Epithelial cell of esophagus (primary cell): ENCODE data around the gene NKX2-8.
"Not testable (repeated sequence)": the region's sequence is repeated elsewhere in the genome, so short reads cannot be mapped to it uniquely, and the experiment has no call there.

Experiments used
- DNase-seq: peaks from one replicate; pipeline ENCODE4 v3.0.0; 2010; ENCODE audit warnings: low read depth
- H3K4me3 ChIP-seq: 2 replicates; pipeline ENCODE4 v1.5.1; 2011; ENCODE audit warnings: mild to moderate bottlenecking, low read length, control low read depth
- CTCF ChIP-seq: IDR thresholded peaks from 2 replicates; pipeline ENCODE4 v1.5.1; 2011; ENCODE audit warnings: low read depth, mild to moderate bottlenecking, low read length, control low read depth, inconsistent platforms; ENCODE audit not compliant: insufficient read depth; ENCODE audit errors: missing control alignments

Gene NKX2-8

GRCh38 chr14:36553656-36554260 is 28.7 kb downstream of the NKX2-8 start:
- DNase-seq, result peak; percentile 60
- H3K4me3 ChIP-seq, result no peak overlapping the region
- TF ChIP-seq CTCF, result peak; percentile 82

GRCh38 chr14:36550899-36551298 is 31.5 kb downstream of the NKX2-8 start:
- no peak for DNase-seq
- no peak for TF ChIP-seq CTCF
- H3K4me3 ChIP-seq, result no peak overlapping the region

GRCh38 chr14:36544280-36544679 is 38.1 kb downstream of the NKX2-8 start:
- not testable (repeated sequence) for DNase-seq, H3K4me3 ChIP-seq

GRCh38 chr14:36538051-36538450 is 44.4 kb downstream of the NKX2-8 start:
- no peak for TF ChIP-seq CTCF
- DNase-seq, result no peak
- H3K4me3 ChIP-seq, result no peak overlapping the region
